Stimulated activated CD4-positive, alpha-beta T cell treated with anti-CD3 and anti-CD28 coated beads, TNF-alpha, amount 100 ng/mL, for 1 hour (primary cell): ENCODE measurements around the gene OPTN.

Source experiments
- DNase-seq, 3 donors: peaks; one replicate each; pipeline ENCODE4 v3.0.0-alpha.2; 2020; ENCODE audit warnings: low read depth in 3 of 3, low spot score in 1 of 3

The OPTN gene

DNA sequence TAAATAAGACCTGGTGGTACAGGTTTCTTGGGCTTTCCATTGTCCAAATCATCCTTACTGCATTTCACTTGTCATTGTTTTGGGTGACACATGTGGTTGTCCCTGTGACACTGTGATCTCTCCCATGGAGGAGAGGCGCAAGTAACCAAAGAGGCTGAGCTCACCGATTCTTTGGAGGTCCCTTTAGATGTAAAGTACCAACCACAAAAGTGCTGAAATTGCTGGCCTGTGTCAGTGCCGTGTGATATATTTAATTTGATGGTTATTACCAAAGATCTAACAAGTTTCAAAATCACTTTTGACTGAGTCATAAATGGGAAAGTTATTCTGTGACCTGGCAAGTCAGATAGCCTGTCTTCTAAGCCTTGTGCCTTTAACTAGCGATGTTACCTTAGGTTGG is 80.8 kb downstream of the OPTN start:
- no peak for DNase-seq

GRCh38 chr10:13182424-13182823 is 82.5 kb downstream of the OPTN start:
- DNase-seq: no peak

- no peak for DNase-seq
These were observed 83.7 kb downstream of the OPTN start for GRCh38 chr10:13183625-13184024.

DNA sequence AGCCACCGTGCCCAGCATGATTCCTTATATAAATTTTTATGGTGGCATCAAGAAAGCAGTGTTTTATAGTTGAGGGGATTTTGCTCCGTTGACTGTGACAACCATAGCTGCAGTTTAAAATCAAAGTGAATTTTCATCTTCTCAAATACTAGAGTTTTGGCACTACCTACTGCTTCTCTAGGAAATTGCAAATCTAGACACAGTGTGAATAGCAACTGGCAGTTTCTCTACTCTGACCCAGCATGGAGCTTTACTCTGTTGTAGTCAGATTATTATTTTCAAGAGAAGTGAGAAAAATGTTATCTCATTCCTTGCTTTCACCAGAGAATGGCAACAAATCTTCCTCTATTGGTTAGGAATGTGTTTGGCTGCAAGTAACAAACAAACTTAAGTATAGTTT is 84.3 kb downstream of the OPTN start:
- no peak for DNase-seq

GRCh38 chr10:13184730-13185514 is 85.0 kb downstream of the OPTN start:
- no peak for DNase-seq

DNA sequence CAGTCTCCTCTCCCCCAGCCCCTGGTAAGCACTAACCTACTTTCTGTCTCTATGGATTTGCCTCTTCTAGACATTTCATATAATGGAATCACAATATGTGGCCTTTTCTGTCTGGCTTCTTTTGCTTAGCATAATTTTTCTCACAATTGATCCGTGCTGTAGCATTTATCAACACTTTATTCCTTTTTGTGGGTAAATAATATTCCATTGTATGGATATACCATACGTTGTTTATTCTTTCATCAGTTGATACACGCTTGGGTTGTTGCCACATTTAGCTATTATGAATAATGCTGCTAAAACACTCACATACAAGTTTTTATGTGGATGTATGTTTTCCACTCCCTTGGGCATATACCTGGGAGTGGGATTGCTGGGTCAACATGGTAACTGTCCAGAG is 87.2 kb downstream of the OPTN start:
- no peak for DNase-seq
